ENCODE measurements around the gene DEGS2. TPM values are rescaled to one million over a fixed set of nuclear protein-coding genes. Genes with fewer than 3 reads are reported as not detected.

Gene DEGS2
- total RNA-seq, 6 experiments from 2014 or later = 0.09 to 0.55 (median 0.22) TPM

- Histone ChIP-seq H3K4me3 (no peak overlapping the region), H3K4me1 (no peaks in the 10 kb centered on the region), H3K36me3 (peaks cover 0 to 4% (median 0%) of the 10 kb centered on the region in 4 donors), H3K27me3 (no peaks in the 10 kb centered on the region), H3K9me3 (no peaks in the 10 kb centered on the region), H3K27ac (no peak overlapping the region)
- no peak for TF ChIP-seq POLR2A (IDR thresholded peaks at IDR 0.05)
- TF ChIP-seq CTCF (IDR thresholded peaks at IDR 0.05) = no peak
- intact Hi-C loops (cut with DNase I) = loop anchor here in 1 of 2 donors (10.0 kb wide), 1 partner anchor 134 kb away; no protein-coding TSS in a partner anchor
- DNase-seq = no peak
- 40% methylated on average over 1 of the region's 7 CpGs for WGBS (ENCODE audit: insufficient coverage, low coverage, low lambda C conversion rate, missing lambda C conversion rate)
- no peak for ATAC-seq
These were observed 40.9 kb downstream of the DEGS2 start for GRCh38 chr14:100118396-100119011.

GRCh38 chr14:100117633-100118395 is 41.6 kb downstream of the DEGS2 start:
- 92% methylated on average over 4 of the region's 14 CpGs for WGBS (ENCODE audit: insufficient coverage, low coverage, low lambda C conversion rate, missing lambda C conversion rate)
- intact Hi-C loops (cut with DNase I) = loop anchor here in 1 of 2 donors (10.0 kb wide), 1 partner anchor 133 kb away; no protein-coding TSS in a partner anchor
- ATAC-seq (no peak), DNase-seq (peak in 1 of 3 donors; percentile 31)
- H3K27ac ChIP-seq = no peak overlapping the region
- H3K4me3 ChIP-seq = no peak overlapping the region
- H3K9me3 ChIP-seq = no peaks in the 10 kb centered on the region
- no peaks in the 10 kb centered on the region for H3K27me3 ChIP-seq
- TF ChIP-seq POLR2A (IDR thresholded peaks at IDR 0.05) (no peak), CTCF (IDR thresholded peaks at IDR 0.05) (no peak)
- no peaks in the 10 kb centered on the region for H3K4me1 ChIP-seq
- peaks cover 0 to 4% (median 0%) of the 10 kb centered on the region in 4 donors for H3K36me3 ChIP-seq

- no peak overlapping the region for H3K4me3 ChIP-seq
- no peaks in the 10 kb centered on the region for H3K27me3 ChIP-seq
- no peaks in the 10 kb centered on the region for H3K9me3 ChIP-seq
- intact Hi-C loops (cut with DNase I) = loop anchor here in 1 of 2 donors (10.0 kb wide), 1 partner anchor 132 kb away; no protein-coding TSS in a partner anchor
- DNase-seq = peak in 1 of 3 donors; percentile 33
- no peak overlapping the region for H3K27ac ChIP-seq
- 86% methylated on average over 1 of the region's 10 CpGs for WGBS (ENCODE audit: insufficient coverage, low coverage, low lambda C conversion rate, missing lambda C conversion rate)
- no peaks in the 10 kb centered on the region for H3K4me1 ChIP-seq
- TF ChIP-seq POLR2A (IDR thresholded peaks at IDR 0.05) = no peak
- TF ChIP-seq CTCF (IDR thresholded peaks at IDR 0.05) = no peak
- peaks cover 0 to 4% (median 0%) of the 10 kb centered on the region in 4 donors for H3K36me3 ChIP-seq
- no peak for ATAC-seq
These were observed 42.4 kb downstream of the DEGS2 start for GRCh38 chr14:100117026-100117425.

- ATAC-seq = no peak
- 0% methylated on average over 1 of the region's 3 CpGs for WGBS (ENCODE audit: insufficient coverage, low coverage, low lambda C conversion rate, missing lambda C conversion rate)
- Histone ChIP-seq H3K27ac (no peak overlapping the region), H3K9me3 (no peaks in the 10 kb centered on the region), H3K36me3 (peaks cover 0 to 4% (median 0%) of the 10 kb centered on the region in 4 donors), H3K4me3 (no peak overlapping the region), H3K4me1 (no peaks in the 10 kb centered on the region), H3K27me3 (no peaks in the 10 kb centered on the region)
- no peak for DNase-seq
- TF ChIP-seq CTCF (IDR thresholded peaks at IDR 0.05) (no peak), POLR2A (IDR thresholded peaks at IDR 0.05) (no peak)
- intact Hi-C loops (cut with DNase I) = loop anchor here in 1 of 2 donors (10.0 kb wide), 1 partner anchor 131 kb away; no protein-coding TSS in a partner anchor
These were observed 43.3 kb downstream of the DEGS2 start for GRCh38 chr14:100116134-100116533.

Data from right lobe of liver (tissue), 6 donors.